ENCODE data around the gene TP53I3.
"Not testable (repeated sequence)": the region's sequence is repeated elsewhere in the genome, so short reads cannot be mapped to it uniquely, and the experiment has no call there.

TP53I3 gene

DNA sequence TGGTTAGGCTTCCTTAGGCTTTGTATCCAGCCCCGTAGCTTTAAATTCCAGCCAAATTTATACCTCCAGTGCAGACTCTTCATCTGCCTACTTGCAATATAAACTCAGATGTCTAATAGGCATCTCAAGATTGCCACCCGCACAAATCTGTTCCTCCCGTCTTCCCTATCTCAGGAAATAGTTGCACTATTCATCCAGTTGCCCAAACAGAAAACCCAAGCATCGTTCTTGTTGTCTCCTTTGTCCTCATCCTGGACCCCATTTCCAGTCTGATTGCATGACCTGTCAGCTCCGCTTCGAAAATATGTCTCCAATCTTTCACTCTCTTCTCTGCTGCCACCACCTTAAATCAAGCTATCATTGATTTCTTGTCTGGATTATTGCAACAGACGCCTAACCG, 32.8 kb downstream of the TP53I3 start:
- DNase-seq: no peak

GRCh38 chr2:24050041-24050979, 34.3 kb downstream of the TP53I3 start:
- DNase-seq: peak; percentile 22

- peak; percentile 61 for DNase-seq
Measured at GRCh38 chr2:24049485-24050021, 35.1 kb downstream of the TP53I3 start, which contains the start of gene FKBP1B. Gene FKBP1B (plus strand): TSS chr2:24049741. CDS start chr2:24049850, 109 bp downstream.

DNA sequence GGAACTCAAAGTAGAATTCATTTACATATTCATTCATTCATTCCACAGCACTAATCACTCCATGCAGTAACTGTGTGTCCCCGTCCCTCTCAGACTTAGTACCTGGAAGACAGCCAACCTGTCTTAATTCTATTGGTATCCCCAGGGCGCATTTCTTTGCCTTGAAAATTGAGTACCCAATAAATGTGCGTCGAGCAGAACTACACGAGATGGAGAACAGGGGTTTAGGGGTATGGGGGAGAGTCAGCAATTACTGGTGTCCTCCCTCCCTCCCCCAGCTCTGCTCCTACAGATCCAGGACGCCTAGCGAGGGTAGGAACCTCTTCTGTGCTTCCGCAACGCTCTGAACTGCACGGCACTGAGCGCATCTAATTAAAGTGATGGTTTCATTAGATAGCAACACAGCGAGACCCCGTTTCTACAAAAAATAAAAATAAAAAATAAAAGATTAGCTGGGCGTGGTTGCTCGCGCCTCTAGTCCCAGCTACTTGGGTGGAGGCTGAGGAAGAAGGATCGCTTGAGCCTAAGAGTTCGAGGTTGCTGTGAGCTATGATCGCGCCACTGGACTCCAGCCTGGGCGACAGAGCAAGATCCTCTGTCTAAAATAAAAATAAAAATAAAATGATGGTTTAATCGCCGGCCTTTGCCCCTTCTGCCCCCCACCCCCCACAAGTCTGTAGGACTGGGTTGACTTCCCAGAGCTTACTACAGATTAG, 35.7 kb downstream of the TP53I3 start:
- DNase-seq: no peak

DNA sequence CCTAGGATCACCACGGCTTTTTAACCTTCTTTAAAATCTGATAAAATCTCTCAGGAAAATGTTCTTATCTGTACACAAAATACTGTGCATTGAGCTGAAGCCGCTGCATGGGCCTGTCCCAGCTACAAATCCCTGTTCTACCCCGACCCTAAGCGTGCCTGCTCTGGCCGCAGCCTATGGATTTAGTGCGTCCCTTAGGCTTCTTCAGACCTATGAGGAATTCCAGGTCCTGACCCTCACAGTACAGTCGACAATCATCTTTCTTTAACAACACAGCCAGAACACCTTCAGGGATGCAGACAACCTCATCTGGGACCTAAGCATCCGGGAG, 37.0 kb downstream of the TP53I3 start:
- DNase-seq: no peak

GRCh38 chr2:24046930-24047702, 37.5 kb downstream of the TP53I3 start, which contains the start of gene WDCP:
Gene WDCP (minus strand): TSS chr2:24047391. CDS start chr2:24039494, 7,897 bp downstream.
- DNase-seq: peak; percentile 95

GRCh38 chr2:24046599-24046929, 38.1 kb downstream of the TP53I3 start:
- DNase-seq: no peak

GRCh38 chr2:24045511-24046508, 38.8 kb downstream of the TP53I3 start:
- DNase-seq: no peak

DNA sequence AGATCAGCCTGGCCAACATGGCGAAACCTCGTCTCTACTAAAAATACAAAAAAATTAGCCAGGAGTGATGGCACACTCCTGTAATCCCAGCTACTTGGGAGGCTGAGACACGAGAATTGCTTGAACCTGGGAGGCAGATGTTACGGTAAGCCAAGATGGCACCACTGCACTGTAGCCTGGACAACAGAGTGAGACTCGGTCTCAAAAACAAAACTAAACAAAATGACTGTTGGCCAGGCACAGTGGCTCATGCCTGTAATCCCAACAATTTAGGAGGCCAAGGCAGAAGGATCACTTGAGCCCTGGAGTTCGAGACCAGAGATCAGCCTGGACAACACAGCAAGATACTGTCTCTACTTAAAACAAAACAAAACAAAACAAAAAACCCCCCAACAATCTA, 41.5 kb downstream of the TP53I3 start:
- DNase-seq: not testable (repeated sequence)

DNA sequence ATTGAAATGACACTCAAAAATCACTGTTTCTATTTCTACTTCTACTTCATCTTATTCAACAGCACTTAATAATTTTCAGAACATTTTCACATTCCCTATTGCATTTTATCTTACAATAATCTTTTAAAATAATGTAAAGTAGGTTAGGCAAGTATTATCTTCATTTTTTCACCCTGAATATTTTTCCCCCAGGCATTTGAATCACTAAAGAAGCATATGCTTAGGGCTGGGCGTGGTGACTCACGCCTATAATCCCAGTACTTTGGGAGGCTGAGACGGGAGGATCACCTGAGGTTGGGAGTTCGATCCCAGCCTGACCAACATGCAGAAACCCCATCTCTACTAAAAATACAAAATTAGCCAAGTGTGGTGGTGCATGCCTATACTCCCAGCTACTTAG, 44.1 kb downstream of the TP53I3 start:
- no peak for DNase-seq

GRCh38 chr2:24038786-24039499, 45.7 kb downstream of the TP53I3 start:
- DNase-seq: no peak

Data from activated CD4-positive, alpha-beta T cell treated with anti-CD3 and anti-CD28 coated beads for 48 hours (primary cell).